B cell (primary cell): ENCODE data around the gene CPNE2. TPM values are rescaled to one million over a fixed set of nuclear protein-coding genes. Genes with fewer than 3 reads are reported as not detected.

Experiments used
- ATAC-seq: fragments of 200-7000 bp; cut with Tn5 transposase; one replicate; pipeline ENCODE4 v1.10.0; 2021; ENCODE audit warnings: low read depth, mild to moderate bottlenecking, moderate number of reproducible peaks, moderate library complexity
- CTCF ChIA-PET: fragments of 350-600 bp; sonication (Branson Sonifier 250); formaldehyde crosslinking; loops from one replicate; lab custom pipeline; 2021; ENCODE audit warnings: antibody characterized with exemption, inconsistent platforms; lab: Charles Lee
- POLR2A ChIA-PET: fragments of 350-600 bp; sonication (Branson Sonifier 250); formaldehyde crosslinking; loops from one replicate; lab custom pipeline; 2021; ENCODE audit warnings: antibody characterized with exemption; lab: Charles Lee
- DNase-seq: peaks from one replicate; pipeline ENCODE4 v3.0.0; 2013
- H2AFZ ChIP-seq: 2 replicates; pipeline ENCODE4 v1.6.1; 2012; ENCODE audit warnings: mild to moderate bottlenecking, low read depth, low read length; ENCODE audit not compliant: insufficient read depth, poor library complexity, severe bottlenecking
- H3K27ac ChIP-seq, 2 donors: 1 replicate in 1 of 2; 2 replicates in 1 of 2; pipeline ENCODE4 v1.5.1; 2012 to 2013; ENCODE audit warnings: low read length in 2 of 2, mild to moderate bottlenecking in 2 of 2, moderate library complexity in 1 of 2
- H3K27me3 ChIP-seq, 4 experiments: fragments of 200-600 bp in 1 of 4; sonication (generic) in 1 of 4; replicated peaks in 1 of 4; 1 replicate in 2 of 4; 2 replicates in 2 of 4; pipeline versions ENCODE4 v1.6.1 to v1.7.0; 2013 to 2016; ENCODE audit warnings: low read length in 3 of 4, mild to moderate bottlenecking in 2 of 4, mixed read lengths in 1 of 4, moderate library complexity in 1 of 4; ENCODE audit not compliant: insufficient read depth in 4 of 4, control insufficient read depth in 3 of 4; ENCODE audit errors: control extremely low read depth in 1 of 4
- H3K36me3 ChIP-seq, 2 experiments: replicated peaks in 1 of 2; 1 replicate in 1 of 2; 2 replicates in 1 of 2; pipeline versions ENCODE4 v1.6.1 to v1.7.1; 2013; ENCODE audit warnings: low read length in 1 of 2; ENCODE audit not compliant: insufficient read depth in 2 of 2, control insufficient read depth in 1 of 2; ENCODE audit errors: control extremely low read depth in 1 of 2, extremely low read depth in 1 of 2
- H3K4me1 ChIP-seq, 2 donors: fragments of 200-600 bp in 1 of 2; sonication (generic) in 1 of 2; 1 replicate in 1 of 2; 2 replicates in 1 of 2; pipeline versions ENCODE4 v1.5.1 to v1.6.1; 2013 to 2017; ENCODE audit warnings: low read length in 2 of 2; ENCODE audit not compliant: control insufficient read depth in 2 of 2, insufficient read depth in 2 of 2
- H3K4me2 ChIP-seq: replicated peaks from 2 replicates; pipeline ENCODE3; 2012; ENCODE audit warnings: mild to moderate bottlenecking, low read depth, low read length; ENCODE audit not compliant: poor library complexity, severe bottlenecking
- H3K4me3 ChIP-seq, 5 experiments: fragments of 200-600 bp in 1 of 5; sonication (generic) in 1 of 5; 1 replicate in 3 of 5; 2 replicates in 2 of 5; pipeline versions ENCODE4 v1.5.1 to v1.7.0; 2011 to 2016; ENCODE audit warnings: low read length in 4 of 5, mild to moderate bottlenecking in 4 of 5, low read depth in 2 of 5, control low read depth in 1 of 5, moderate library complexity in 1 of 5; ENCODE audit not compliant: insufficient read depth in 1 of 5; ENCODE audit errors: control extremely low read depth in 1 of 5, extremely low read depth in 1 of 5
- H3K79me2 ChIP-seq: fragments of 200-600 bp; sonication (generic); one replicate; pipeline ENCODE4 v1.6.0; 2016; ENCODE audit warnings: low read length; ENCODE audit not compliant: control insufficient read depth, insufficient read depth
- H3K9ac ChIP-seq: fragments of 200-600 bp; sonication (generic); 2 replicates; pipeline ENCODE4 v1.6.1; 2017; ENCODE audit warnings: mild to moderate bottlenecking, low read length, moderate library complexity
- H3K9me3 ChIP-seq, 3 donors: one replicate each; pipeline versions ENCODE4 v1.6.1 to v1.7.1; 2013; ENCODE audit warnings: low read length in 2 of 3; ENCODE audit not compliant: control insufficient read depth in 2 of 3, insufficient read depth in 1 of 3; ENCODE audit errors: control extremely low read depth in 1 of 3
- H4K20me1 ChIP-seq: 2 replicates; pipeline ENCODE4 v1.6.0; 2012; ENCODE audit warnings: mild to moderate bottlenecking, low read length; ENCODE audit not compliant: insufficient read depth, control insufficient read depth, poor library complexity, severe bottlenecking
- H3K27ac Mint-ChIP-seq: one replicate; pipeline ENCODE4 v1.8.0; 2021; ENCODE audit warnings: mixed read lengths
- H3K27me3 Mint-ChIP-seq: one replicate; pipeline ENCODE4 v1.8.0; 2021; ENCODE audit warnings: mixed read lengths
- H3K4me1 Mint-ChIP-seq: one replicate; pipeline ENCODE4 v1.8.0; 2021; ENCODE audit warnings: mixed read lengths
- H3K4me3 Mint-ChIP-seq: one replicate; pipeline ENCODE4 v1.8.0; 2021; ENCODE audit warnings: mixed read lengths
- H3K9me3 Mint-ChIP-seq: one replicate; pipeline ENCODE4 v1.8.0; 2022; ENCODE audit warnings: mixed read lengths; ENCODE audit not compliant: insufficient read depth
- CTCF ChIP-seq: fragments of 200-600 bp; IDR thresholded peaks from one replicate; pipeline ENCODE4 v1.8.0; 2022; ENCODE audit warnings: antibody characterized with exemption, mild to moderate bottlenecking
- EZH2 ChIP-seq: IDR thresholded peaks from 2 replicates; pipeline ENCODE4 v1.6.1; 2012; ENCODE audit warnings: borderline replicate concordance, low read depth, mild to moderate bottlenecking, moderate library complexity, low read length; ENCODE audit not compliant: insufficient read depth, poor library complexity, severe bottlenecking
- WGBS: methylation state at CpG from one replicate; pipeline ENCODE4 v1.1.5; 2013; ENCODE audit warnings: missing lambda C conversion rate; ENCODE audit not compliant: insufficient coverage; 5-methylcytosine and 5-hydroxymethylcytosine counted together
- intact Hi-C: fragments of 100-400 bp; cut with micrococcal nuclease; formaldehyde crosslinking; loops from one replicate; pipeline ENCODE4 v1.10.0; 2022
- polyA plus RNA-seq: library from polyadenylated mRNA; depleted of rRNA; stranded (reverse); fragments of >200 nt; gene quantifications from 2 replicates; pipeline ENCODE4 v1.2.3, GENCODE V29; 2012
- total RNA-seq, 2 donors: library from RNA; stranded (reverse); fragments of 120-200 nt in 1 of 2; gene quantifications; 1 replicate in 1 of 2; 2 replicates in 1 of 2; pipeline versions ENCODE4 v1.2.3 to v1.2.4, GENCODE V29; 2013 to 2022

The CPNE2 gene
- total and polyA plus RNA-seq, 2 donors (not counting 1 experiment from before 2014, with no cell fraction given) = 1.5 to 2.9 TPM

DNA sequence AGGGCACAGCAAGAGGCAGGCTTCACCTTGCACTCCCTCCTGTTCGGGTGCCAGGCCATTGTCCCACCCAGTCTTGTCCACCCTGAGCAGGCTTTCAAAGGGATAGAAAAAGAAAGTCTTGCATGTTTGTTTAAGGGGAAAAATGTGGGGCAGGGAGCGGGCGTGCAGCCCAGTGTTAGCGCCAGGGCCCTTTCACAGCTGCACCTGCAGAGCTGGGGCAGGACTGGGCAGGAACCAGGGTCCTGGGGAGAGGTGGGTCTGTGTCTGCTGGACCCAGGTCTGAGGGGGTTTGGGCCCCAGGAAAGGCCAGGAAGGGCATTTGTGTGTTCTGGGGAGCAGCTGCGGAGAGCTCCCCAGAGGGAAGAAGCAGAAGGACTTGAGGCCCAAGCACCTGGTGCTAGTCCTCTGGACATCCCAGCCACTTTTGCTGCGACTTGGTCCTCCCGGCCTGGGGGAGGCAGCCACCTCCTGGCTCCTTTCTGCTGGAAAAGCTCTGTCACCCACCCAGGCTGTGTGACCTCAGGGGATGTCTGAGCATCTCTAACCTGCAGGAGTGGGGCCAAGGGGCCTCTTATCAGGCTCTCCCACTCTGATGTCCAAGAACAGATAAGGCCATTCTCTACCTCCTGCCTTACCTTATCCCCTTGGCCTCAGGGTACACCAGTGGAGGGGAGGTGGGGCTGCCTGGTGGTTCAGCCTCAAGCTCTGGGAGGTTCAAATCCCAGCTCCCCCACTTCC lies 48.7 kb downstream of the CPNE2 start:
- Mint-ChIP-seq H3K4me1 (peaks cover 42% of the 10 kb centered on the region), H3K4me3 (peak overlapping the region; percentile 79), H3K9me3 (no peaks in the 10 kb centered on the region), H3K27ac (no peak overlapping the region), H3K27me3 (no peaks in the 10 kb centered on the region)
- POLR2A ChIA-PET = interaction anchor here (0.8 to 1.1 kb wide), 2 partner anchors 10 to 45 kb away, joined by 3 to 6 read pairs; partner anchors contain the start of gene PSME3IP1
- WGBS = 90% methylated on average over 7 of the region's 7 CpGs
- Histone ChIP-seq H3K27ac (no peak overlapping the region), H3K4me2 (peak overlapping the region; percentile 53), H3K9ac (no peak overlapping the region), H3K9me3 (no peaks in the 10 kb centered on the region), H3K27me3 (no peaks in the 10 kb centered on the region), H4K20me1 (no peaks in the 10 kb centered on the region), H2AFZ (no peak overlapping the region), H3K79me2 (no peaks in the 10 kb centered on the region), H3K4me3 (no peak overlapping the region), H3K36me3 (no peaks in the 10 kb centered on the region), H3K4me1 (peaks cover 36 to 41% of the 10 kb centered on the region in 2 donors)
- CTCF ChIA-PET = interaction anchor here (0.7 to 2.1 kb wide), 2 partner anchors 12 to 13 kb away, joined by 3 to 6 read pairs; no protein-coding TSS in a partner anchor
- TF ChIP-seq CTCF (no peak), EZH2 (no peak)
- intact Hi-C loops = no loop called here
- ATAC-seq (no peak), DNase-seq (no peak)
